GM18511 (cell line): ENCODE results near the gene CCDC74A.
"Not testable (repeated sequence)": the region's sequence is repeated elsewhere in the genome, so short reads cannot be mapped to it uniquely, and the experiment has no call there.

Experiments used
- ATAC-seq: cut with Tn5 transposase; IDR thresholded peaks from one replicate; pipeline ENCODE4 v1.9.1; 2021; ENCODE audit warnings: mild to moderate bottlenecking, moderate library complexity; ENCODE audit not compliant: unreplicated experiment

CCDC74A gene

DNA sequence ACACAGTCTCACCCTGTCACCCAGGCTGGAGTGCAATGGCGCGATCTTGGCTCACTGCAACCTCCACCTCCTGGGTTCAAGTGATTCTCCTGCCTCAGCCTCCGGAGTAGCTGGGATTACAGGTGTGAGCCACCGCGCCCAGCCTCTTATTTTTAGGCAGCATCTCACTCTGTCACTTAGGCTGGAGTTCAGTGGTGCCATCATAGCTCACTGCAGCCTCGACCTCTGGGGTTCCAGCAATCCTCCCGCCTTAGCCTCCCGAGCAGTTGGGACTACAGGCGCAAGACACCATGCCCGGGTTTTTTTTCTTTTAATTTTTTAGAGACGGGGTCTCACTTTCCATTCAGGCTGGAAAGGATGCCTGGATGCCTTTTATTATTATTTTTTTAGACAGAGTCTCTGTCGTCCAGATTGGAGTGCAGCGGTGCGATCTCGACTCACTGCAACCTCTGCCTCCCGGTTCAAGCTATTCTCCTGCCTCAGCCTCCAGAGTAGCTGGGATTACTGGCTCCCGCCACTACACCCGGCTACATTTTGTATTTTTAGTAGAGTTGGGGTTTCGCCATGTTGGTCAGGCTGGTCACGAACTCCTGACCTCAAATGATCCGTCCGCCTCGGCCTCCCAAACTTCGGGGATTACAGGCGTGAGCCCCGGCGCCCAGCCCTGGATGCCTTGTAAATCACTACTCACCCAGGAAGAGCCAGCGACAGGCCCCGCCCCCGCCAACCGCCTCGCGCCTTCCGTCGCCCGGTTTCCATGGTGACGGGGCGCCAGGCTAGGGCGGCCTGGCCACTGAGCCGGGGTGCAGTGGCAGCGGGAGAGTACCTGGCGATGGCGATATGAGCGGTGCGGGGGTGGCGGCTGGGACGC lies at the start of gene CCDC74A:
Gene CCDC74A (plus strand): TSS at position 758 of the 871 bp plus-strand sequence. CDS start 83 bp downstream, at position 841.
- peak; percentile 88 for ATAC-seq

DNA sequence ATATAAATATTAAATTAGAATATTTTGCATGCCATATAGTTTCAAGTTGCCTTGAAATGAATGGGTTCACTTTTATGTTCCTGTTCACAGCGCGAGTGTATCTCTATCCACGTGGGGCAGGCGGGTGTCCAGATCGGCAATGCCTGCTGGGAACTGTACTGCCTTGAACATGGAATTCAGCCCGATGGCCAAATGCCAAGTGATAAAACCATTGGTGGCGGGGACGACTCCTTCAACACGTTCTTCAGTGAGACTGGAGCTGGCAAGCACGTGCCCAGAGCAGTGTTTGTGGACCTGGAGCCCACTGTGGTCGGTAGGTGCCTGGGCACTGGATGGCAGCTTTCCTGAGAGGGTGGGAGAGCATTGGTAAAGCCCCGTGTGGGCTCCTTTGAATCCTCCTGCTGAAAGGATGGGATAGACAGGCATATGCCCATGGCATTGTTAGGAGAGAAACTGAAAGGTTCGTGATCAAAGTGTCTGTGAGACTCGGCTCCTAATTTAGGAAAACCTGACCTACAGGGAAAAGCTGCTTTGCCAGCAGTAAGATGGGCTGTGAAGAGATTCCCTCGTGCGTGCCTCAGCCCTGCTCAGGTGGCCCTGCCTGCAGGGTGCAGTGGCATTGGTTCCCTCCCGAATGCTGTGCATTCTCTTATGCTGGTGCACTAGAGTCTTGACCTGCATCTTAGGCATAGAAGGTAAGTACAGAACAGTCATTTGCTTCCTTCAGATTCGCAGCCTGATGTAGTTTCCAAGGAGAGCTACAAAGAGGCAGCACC lies 49.4 kb upstream of the CCDC74A start:
- not testable (repeated sequence) for ATAC-seq

GRCh38 chr2:131478850-131479461 lies 48.7 kb upstream of the CCDC74A start:
- not testable (repeated sequence) for ATAC-seq

GRCh38 chr2:131480351-131480750 lies 47.3 kb upstream of the CCDC74A start:
- ATAC-seq = not testable (repeated sequence)

- ATAC-seq = not testable (repeated sequence)
Observed at GRCh38 chr2:131482506-131483155, 45.1 kb upstream of the CCDC74A start.

DNA sequence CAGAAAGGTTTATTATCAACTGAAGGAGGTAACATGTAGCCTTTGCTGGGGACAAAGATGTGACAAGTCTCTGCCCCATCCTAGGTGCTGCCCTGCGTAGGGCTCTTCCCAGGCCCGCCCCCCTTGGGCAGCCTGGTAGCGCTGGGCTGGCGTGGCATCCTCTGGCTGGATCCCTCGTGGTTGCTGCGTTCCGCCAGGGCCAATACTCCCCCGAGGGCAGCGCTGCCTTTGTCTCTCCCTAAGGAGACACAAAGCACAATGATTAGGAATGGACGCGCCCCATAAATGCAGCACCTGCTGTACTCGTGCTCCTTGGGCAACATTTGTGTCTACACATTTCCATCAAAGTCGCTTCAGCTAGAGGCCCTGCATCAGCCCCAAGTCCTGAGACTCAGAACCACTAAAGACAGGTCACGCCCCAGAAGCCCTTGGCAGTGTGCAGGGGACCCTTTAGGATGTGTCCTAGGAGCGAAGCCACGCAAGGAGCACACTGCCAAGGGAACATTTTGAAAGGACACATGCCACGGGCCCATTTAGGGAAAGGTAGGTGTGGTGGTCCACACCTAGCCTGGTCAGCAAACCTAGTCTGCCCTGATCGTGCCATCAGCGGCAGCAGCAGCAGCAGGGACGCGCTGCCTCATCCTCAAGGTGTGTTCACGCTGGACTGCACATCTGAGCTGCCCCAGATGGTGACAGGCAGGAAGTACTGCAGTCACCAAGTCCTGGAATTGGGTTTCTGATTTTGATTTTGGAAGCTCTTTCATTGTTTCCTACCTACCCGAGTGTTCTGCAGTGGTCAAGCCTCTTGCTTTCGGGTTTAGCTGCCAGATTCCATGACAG lies 43.5 kb upstream of the CCDC74A start:
- not testable (repeated sequence) for ATAC-seq

DNA sequence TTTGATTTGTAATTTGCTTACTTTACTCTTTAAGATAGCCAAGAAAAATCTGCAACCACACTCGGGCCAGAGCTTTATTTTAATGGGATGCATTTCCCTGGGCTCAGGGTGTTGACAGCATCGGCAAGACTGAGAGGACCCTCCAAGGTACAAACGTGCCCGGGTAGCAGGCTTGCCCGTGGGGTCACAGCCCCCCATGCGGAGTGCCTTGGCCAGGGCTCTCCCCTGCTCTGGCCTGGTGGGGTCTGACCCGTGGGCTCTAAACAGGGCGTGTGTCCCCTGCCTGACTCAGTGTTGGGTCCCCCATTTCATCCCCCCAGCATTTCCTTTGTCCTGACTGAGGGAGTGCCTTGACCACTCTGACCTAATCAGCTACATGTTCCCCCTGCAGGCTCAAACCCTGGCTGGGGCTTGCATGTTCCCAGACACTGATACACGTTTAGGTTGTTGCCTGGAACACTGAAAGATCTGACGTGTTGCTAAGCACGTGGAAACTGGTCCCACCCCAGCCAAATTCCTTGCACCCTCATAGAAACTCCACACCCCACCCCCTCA lies 42.7 kb upstream of the CCDC74A start:
- not testable (repeated sequence) for ATAC-seq

GRCh38 chr2:131486201-131486902 lies 41.3 kb upstream of the CCDC74A start:
- not testable (repeated sequence) for ATAC-seq

GRCh38 chr2:131488306-131489205 lies 39.1 kb upstream of the CCDC74A start:
- no peak for ATAC-seq

DNA sequence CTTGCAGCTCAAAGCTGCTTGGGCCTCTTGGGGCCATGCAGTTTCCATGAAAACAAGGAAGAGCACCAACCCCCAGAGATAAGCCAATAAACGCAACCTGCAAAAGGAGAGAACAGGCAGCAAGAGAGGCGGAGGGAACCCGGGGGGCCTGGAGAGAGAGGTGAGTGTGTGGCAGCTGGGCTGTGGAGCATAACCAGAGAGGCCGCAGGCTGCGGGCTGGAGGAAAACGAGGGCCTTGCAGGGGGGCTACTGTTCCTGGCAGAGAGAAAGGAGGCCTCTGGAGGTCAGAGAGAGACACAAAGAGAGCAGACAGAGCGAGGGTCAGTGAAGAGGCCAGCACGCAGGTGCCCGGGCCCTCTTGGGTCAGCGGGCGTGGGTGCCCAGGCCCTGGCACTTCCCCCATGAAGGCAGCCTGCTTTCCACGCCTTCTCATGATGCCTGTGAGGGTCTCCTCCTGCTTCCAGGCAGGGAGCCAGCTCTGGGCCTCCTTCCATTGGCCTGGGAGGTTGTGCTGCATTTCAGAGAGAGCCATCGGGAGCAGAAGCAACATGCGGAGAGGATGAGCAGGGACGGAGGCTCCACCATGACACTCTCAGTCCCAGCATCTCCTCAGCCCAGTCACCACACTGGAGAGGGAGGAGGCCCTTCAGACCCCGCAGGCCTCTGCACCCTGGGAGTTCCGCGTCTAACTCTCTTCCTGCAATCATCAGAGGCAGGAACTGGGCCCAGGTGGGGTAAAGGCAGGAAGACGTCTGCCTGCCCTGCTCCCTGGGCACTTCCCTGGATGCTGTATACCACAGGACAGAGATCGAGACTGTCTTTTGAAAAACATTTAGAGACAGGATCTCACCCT lies 36.8 kb upstream of the CCDC74A start:
- ATAC-seq = not testable (repeated sequence)

GRCh38 chr2:131491469-131491836 lies 36.2 kb upstream of the CCDC74A start:
- ATAC-seq = not testable (repeated sequence)

- ATAC-seq = peak; percentile 11
Observed at GRCh38 chr2:131492015-131492417, 35.7 kb upstream of the CCDC74A start, which contains the start of gene MZT2A. Gene MZT2A (minus strand): TSS chr2:131492397. CDS start chr2:131492376, 21 bp downstream.

- ATAC-seq = peak; percentile 76
Observed at GRCh38 chr2:131492418-131493198, 35.1 kb upstream of the CCDC74A start.

DNA sequence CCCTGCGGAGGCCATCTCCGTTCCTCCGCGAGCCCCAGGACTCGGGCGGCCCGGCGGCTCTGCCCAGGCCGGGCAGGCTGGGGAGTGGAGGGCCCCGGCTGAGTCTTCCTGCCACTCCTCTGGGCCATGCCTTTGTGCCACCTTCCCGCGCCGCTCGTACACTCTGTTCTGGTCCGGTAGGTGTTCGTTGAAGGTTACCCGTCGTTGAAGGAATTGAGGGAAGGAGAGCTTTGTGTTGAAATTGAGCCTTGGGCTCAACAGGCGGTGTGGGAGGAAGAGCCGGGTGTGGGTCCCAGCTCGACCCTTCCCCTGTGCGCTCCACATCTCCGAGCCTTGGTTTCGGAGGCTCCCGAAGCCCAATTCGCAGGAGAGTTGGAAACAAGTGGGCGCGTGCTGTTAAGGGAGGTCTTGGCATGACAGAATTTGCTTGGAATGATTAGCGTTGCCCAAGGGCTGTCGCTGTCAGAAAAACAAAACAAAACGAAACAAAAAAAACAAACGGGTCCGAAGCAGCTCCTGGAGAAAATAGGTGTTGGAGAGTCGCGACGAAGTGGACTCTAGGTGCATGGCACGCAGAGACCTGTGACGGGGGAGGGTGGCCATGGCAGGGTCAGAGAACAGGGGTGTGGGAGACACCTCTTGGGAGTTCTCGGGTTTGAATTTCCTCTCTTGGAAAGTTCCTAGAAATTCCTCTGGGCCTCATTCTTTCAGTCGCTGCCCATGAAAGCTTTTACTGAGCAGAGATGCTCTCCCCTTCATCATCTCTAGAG lies 34.3 kb upstream of the CCDC74A start:
- ATAC-seq = peak; percentile 28

DNA sequence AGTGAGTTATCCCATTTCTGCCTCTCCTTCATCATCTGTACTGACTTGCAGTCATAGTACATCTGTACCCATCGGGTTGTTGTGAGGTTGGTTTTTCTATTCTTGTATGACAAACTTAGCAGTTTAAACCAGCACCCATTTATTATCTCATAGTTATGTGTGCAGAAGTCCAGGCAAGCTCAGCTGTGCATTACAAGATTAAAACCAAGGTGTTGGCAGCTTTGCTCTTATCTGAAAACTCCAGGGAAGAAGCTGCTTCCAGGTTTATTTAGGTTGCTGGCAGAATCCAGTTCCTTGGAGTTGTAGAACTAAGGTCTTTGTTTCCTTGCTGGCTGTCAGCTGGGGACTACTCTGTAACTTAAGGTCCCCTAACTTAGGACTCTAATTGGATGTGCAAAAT lies 32.2 kb upstream of the CCDC74A start:
- not testable (repeated sequence) for ATAC-seq
